AG08395 (cell line): ENCODE measurements around the gene NPAS3.

Experiments used
- DNase-seq: peaks from one replicate; pipeline ENCODE4 v3.0.0; 2012; ENCODE audit warnings: mixed read lengths, low spot score

Gene NPAS3

DNA sequence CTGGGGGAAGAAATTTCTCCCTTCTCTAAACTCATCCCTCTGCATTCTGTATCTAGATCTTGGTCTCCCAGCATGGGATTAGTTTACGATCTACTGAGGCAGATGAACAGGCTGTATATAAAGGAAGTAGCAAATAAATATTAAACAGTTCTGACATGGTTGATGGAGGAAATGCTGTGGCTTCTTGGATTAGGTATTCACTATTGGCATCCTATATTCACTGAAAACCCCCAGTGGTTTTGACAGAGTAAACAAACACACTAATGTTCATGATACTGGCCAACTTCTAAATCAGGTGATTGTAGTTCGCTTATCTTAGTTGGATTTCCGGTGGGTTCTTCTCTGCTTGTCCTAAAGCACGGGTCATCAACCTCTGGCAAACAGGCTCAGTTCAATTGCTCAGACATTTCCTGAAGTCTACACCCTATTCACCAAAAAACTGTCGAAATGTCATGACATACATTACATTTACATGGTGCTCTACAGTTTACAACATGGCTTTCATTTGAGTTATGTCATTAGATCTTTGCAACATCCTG lies 578.3 kb downstream of the NPAS3 start:
- no peak for DNase-seq

DNA sequence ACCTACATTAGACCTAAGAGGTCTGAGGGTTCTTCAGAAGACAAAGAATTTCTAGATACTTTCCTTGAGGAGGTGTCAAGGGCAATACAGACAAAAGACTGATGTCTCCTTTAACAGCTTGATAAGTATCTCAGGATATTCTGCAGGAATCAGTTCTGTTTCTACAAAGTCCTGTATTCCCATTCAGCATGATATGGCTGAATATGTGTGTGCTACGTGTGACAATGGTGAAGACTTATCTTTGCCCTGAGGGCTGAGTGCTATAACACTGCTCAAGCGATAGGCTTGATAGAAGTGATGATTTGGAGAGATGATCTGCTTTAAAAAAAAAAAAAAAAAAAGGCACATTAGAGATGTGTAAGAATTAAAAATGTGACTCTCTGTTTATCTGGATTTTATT lies 582.5 kb downstream of the NPAS3 start:
- no peak for DNase-seq

GRCh38 chr14:33524244-33524643 lies 585.6 kb downstream of the NPAS3 start:
- no peak for DNase-seq

DNA sequence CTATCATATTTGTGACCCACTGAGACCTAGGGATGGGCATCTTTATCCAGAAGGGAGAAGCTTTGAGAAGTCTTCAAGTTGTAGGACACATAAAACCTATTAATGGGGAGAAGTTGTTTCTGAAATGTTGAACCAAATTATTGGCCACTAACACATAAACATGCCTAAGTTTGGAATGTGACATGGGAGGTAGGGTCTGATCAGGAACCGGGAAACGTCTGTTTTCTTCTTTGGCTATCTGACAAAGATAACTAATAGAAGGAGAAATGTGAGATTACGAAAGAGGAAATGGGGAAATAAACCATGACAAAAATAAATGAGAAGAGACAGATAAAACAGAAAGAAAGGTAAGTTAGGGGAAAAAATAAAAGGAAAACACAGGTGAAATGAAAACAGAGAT lies 586.9 kb downstream of the NPAS3 start:
- DNase-seq: no peak

DNA sequence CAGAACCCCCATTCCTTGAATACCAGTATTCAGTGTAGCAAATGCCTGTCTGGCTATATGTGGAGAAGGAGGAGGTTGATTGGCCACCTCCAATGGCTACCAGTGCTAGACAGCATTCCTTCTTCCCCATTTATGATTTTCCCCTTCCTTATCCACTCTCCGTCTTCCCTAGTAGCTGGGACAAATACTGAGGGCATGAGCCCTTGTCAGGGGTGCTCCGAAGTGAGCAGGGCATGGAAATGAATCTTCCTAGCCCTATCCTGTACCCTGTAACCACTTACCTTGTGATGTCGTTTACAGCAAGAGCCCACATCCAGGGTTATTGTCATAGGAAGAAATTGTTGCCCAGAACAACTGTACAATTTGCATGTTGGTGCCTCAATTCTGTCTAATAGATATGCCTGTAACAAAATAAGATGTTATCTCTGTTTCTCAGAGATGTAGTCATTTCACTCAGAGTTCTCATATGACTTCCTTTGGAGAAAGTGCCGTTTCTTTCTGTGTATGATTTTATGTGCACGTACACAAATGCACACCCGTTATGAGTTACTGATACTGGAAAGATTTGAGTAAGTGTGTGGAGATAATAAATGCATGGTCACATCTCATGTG lies 588.5 kb downstream of the NPAS3 start:
- no peak for DNase-seq

DNA sequence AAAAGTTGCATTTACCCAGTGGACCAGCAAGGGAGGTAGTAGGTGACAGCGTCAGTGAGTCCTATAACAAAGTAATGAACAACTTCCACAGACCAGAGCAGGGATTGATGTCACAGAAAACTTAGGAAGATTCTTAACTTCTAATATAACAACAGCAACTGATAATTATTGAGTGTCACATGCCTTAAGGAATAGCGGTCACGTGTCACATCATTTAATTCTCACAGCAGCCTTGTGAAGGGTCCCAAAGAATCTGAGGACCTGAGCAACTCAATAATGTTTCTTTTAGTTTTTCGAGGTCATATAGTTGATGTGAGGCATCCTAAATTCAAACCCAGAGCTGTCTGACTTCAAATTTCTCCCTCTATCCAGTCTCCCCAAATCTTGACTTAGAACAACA lies 590.0 kb downstream of the NPAS3 start:
- no peak for DNase-seq

GRCh38 chr14:33529787-33530757 lies 591.4 kb downstream of the NPAS3 start:
- DNase-seq: no peak

DNA sequence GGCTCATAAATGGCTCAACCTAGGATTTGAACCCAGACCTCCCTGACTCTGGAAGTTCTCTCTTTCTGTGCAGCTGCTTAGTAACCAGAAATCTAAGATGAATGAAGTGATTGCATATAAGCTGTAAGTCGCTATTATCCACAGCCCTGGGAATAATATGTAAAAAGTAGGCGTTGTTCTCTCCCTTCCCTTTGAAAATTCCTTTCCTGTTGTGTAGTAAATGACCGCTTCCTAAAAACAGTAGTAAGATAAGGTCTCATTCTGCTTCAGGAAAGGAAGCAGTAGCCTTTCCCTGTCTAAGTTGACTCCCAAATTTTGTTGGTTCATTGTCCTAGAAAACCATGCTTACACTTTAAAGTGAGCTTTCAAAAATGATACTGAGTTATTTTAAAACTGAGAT lies 593.9 kb downstream of the NPAS3 start:
- DNase-seq: no peak

GRCh38 chr14:33534104-33534503 lies 595.4 kb downstream of the NPAS3 start:
- DNase-seq: no peak

GRCh38 chr14:33534632-33535031 lies 596.0 kb downstream of the NPAS3 start:
- no peak for DNase-seq

DNA sequence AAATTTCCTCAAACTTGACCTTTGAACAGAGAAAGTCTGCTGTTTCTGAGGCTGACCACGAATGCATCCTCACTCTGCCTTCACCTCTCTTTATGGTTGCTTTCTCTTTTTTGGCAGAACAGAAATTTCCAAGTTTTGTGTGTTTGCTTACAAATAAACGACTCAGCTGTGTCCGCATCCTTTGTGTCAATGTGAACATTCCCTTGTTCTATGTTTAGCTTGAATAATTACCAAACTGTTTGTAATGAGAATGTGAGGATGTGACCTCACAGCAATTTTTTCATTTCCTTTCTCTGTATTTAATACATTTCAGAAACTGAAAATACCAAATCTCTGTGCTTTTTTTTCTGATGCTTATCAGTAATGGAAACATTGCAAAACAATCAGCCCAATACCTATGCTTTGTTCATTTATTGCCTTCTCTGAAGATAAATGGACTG lies 601.3 kb downstream of the NPAS3 start:
- DNase-seq: no peak

GRCh38 chr14:33541171-33541570 lies 602.5 kb downstream of the NPAS3 start:
- DNase-seq: no peak

DNA sequence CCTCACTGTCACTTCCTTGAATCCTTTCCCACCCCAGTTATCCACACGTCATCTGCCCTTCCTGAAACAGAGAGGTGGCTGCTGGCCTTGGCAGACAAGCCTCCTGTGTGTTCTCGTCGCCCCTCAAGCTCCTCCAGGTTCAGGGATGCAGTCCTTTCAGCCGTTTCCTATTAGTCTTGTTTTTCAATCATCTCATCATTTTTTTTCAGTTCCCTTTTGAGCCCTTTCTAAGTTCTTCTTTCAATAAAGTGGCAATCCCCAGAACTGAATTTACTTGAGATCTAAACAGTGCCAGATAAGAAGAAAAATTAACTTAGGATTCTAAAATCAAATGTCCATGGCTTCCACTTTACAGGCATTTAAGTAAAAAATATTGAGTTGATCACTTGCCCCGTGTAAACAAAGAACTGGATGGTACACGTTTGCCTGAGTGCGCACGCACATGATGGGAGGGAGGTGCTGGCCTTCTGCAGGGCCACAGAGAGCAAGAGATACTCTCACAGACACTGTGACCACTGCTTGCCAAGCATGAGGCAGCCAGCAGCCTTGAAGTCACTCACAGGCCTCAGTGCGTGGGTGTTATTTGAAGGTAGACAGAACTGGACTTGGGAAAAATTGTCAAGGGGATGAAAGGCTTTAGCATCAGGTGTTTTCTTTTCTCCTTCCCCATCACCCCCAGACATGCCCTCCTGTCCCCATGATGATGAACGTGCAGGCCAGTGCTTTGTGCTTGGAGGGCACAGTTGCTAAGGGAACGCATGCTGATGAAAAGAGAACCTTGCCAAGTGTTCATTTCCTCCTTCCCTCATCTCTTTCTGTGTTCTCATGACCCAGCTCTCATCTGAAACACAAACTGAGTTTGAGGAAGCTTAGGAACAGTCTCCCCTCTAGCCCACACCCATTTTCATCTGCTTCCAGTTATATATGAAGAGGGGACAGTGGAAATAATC lies 603.9 kb downstream of the NPAS3 start:
- no peak for DNase-seq

DNA sequence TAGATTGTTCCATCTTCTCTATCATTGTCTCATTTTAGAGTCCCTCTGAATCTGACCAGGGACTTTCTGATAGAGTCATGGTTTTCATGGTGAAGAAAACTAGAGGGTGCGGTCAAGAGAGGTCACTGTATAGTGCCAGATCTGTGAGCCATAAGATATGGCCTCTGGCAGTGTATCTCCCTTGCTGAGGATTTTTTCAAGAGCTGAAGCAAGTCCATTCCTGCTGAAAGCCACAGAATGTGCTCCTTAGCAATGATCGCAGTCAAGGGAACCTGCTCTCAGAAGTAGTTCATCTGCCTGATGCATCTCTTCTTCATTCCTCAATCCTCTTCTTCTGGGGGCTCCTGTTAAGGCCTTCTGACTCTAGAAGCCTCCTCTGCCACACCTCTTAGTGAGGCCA lies 607.0 kb downstream of the NPAS3 start:
- no peak for DNase-seq

DNA sequence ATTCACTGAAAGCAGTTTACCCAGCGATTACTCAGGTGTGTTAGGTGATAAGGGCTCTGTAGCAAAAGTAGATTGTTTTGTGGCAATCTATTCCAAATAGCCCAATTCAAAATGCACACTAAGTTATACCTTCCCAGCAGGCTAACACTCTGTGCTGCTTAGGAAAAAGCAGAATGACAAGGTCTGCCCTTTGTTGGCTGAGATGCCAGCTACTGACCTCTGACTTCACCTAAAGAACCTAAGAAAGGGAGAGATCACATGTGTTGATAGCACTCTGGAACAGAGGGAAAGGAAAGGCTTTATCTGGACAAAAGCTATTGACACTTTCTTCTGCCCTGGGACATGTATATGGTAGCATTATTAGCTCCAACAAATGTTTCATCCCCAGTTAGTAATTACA lies 609.9 kb downstream of the NPAS3 start:
- DNase-seq: no peak

DNA sequence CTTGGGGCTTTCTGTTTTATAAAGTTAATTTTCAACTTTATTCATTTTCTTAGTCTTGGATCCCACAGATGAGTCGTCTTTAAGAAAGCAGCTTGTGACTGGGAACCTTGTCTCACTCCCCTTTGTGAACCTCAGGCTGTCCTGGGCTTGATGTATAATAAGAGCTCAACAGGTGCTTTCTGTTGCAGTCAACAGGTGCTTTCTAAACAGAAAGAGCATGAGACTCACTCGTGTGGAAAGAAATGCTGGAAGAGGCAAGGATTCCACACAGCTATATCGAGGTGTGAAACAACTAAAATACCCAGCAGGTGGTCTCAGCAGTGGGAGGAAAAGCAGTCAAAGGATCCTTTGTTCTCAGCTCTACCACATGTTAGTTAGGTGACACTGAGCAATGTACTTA lies 613.3 kb downstream of the NPAS3 start:
- no peak for DNase-seq

DNA sequence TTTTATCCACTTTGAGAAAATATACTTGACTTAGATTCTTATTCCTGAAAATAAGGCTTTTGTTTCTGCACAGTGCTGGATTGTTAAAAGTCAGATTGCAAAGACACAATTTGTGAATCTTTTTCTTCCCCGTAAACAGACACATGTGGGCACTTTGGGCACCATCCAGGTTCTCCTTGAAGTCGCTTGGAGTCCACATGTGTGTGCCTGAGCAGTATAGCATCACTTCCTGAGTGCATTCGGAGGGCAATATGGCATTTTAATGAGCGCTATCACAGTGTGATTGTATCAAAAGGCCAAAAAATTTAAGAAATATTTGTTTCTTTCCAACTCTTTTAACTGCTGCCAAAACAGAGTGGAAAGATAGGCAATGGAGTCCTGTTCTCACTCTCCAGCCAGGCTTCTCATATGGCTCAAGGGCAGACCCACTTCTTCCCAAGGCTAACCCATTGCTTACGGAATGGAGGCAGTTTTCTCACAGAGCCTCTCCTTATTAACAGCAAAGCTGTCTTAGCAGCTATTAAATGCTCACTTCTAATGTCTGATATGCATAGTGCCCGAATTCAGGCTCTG lies 615.1 kb downstream of the NPAS3 start:
- DNase-seq: no peak

GRCh38 chr14:33554988-33555387 lies 616.3 kb downstream of the NPAS3 start:
- DNase-seq: no peak

DNA sequence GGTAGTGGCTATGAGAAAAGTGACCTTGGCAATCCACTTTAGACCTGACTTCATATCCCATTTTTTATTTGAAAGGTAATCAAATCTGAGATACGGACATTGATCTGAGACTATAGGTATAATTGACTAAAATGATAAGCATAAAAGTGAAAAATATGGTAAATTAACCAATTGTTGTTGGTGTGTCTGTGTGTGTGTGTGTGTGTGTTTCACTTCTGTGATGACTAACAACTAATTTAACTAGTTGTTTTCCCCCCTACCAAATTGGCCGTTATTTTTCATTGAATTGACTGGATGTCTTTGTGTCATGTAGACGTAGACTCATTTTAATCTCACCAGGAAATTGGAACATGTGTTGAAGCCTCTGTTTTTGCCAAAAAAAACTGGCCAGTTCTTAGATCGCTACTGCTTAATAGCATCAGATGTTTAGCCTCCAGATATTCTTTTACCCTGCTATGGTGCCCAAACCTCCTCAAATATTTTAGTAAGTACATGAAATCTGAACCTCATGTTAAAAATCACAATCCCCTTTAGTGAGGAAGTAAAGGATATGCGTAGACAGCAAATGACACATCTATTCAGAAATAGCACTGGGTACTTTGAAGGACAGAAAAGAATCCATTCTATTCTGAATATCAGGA lies 617.2 kb downstream of the NPAS3 start:
- DNase-seq: no peak

GRCh38 chr14:33556382-33557121 lies 617.9 kb downstream of the NPAS3 start:
- peak; percentile 39 for DNase-seq
